HG03039 (cell line): ENCODE measurements around the gene GALNT13.

ENCODE experiments used
- ATAC-seq: cut with Tn5 transposase; IDR thresholded peaks from one replicate; pipeline ENCODE4 v1.9.1; 2021; ENCODE audit warnings: mild to moderate bottlenecking, moderate library complexity; ENCODE audit not compliant: unreplicated experiment

Gene GALNT13

DNA sequence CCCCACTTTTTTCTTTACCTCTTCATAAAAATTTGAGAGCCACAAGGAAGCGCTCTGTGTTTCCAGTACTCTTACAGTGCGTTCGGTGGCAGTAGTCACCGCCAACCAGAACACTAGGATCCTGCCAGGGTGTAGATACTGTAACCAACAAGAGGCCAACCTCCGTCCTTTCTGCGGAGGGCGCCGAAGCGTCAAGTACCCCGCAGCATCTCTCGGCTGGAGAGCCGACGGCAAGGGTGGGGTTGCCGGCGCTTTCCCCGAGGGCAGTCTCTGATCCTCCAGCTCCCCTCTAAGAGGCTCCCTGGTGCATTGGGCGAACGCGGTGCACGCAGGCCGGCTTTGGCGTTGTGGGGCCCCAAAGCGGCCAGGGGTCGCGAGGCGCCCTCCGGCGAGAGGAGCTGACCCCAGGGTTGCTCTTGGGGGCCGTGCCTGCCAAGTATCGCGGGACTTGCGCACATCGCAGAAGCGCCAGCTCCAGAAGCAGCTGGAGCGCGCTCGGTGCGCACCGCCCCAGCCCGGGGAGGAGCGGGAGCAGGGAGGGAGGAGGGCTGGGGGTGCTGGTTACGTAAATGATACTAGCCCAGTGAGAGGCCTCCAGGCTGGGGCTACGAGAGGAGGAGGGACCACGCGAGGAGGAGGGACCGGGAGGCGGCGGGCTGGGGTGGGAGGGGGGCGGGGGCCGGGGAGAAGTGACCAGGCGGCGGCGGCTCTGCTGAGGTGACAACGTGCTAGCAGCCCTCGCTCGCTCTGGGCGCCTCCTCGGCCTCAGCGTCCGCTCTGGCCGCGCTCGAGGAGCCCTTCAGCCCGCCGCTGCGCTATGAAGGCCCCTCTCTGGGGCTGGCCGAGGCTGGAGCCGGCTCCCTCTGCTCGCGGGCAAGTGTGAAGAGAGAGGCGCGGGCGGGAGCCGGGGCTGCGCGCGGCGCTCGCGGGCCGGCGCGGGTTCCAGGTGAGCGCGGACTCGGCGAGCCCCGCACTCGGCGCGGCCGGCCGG, at the start of gene GALNT13:
Gene GALNT13 (plus strand): TSS at position 692 of the 991 bp plus-strand sequence.
- ATAC-seq: no peak

DNA sequence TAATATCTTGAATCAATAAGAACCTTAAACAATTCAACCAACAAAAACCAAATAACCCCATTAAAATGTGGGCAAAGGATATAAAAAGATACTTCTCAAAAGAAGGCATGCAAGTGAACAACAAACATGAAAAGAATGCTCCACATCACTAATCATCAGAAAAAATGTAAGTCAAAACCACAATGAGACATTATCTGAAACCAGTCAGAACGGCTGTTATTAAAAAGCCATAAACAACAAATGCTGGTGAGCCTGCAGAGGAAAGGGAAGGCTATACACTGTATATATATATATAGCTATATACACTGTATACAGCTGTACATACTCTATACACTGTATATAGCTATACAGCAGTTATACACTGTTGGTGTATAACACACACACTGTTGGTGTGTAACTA, 47.8 kb upstream of the GALNT13 start:
- ATAC-seq: no peak

GRCh38 chr2:153828335-153828734, 43.4 kb upstream of the GALNT13 start:
- no peak for ATAC-seq

DNA sequence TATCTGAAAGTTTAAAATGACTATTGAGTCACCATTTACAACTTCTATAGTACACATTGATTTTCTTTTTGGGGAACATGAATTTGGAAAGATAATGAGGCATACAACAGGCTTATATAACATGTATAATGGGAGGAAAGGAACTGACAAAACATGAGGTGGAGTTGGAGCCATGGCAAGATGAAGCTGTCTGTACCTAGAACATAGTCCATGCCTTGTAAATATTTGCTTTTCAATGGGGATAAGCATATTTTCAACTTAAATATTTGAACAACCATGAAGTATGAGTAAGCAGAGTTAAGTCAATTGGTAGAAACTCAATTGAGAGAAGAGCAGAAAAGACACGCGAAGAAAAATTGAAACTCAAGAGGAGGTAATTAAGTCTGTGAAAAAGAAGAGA, 37.1 kb upstream of the GALNT13 start:
- no peak for ATAC-seq

GRCh38 chr2:153858250-153858649, 13.5 kb upstream of the GALNT13 start:
- no peak for ATAC-seq

DNA sequence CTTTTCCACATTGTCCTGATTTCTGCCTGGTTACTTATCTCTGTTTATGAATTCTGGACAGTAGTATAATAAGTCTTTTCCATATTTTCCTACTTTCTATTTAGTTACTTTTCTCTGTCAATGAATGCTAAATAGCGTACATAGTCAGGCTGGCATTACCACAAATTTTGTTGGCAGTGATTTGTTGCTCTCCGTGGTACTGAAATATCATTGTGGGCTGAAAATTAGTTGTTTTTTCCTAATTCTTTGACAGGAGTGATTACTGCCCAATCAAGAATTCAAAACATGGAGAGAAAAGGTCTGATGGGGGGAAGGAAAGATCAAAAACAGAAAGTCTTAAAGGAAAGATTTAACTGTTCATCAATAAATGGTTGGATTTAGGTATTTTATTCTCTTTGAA, 7.7 kb upstream of the GALNT13 start:
- no peak for ATAC-seq

DNA sequence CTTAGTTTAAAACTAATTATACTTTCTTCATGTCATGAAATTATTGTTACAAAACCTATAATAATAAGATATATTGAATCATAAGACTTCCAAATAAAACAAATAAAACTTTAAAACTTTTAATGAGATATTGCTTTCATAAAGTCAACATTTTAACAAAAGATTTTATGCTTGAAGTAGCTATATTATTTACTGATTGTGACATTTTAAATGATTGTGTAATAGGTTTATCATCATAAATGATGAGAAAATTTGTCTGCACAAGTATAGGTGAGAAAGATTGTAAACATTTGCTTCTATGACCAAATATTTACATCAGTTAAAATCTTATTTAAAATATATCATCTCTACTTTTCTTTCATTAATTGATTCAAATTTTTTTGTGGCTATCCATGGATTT, 5.1 kb upstream of the GALNT13 start:
- no peak for ATAC-seq

DNA sequence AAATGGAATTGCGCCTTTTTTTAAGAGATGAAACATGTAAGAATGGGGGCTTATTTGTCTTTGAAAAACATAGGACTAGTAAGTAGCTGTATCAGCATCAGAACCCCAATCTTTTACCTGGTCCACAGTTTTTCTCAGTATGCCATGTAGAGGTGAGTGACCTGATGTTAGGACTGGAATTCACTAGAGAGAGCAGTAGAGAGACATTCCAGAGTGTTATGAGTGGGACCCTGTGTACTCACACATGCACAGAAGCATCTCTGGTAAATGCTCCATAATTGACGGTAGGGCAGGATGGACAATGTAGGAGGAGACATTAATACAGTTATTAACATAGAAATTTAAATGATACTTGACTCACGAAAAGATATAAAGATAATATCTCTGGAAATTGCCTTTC, 1.4 kb upstream of the GALNT13 start:
- ATAC-seq: no peak

GRCh38 chr2:153872311-153873051, 759 bp downstream of the GALNT13 start:
- ATAC-seq: no peak

DNA sequence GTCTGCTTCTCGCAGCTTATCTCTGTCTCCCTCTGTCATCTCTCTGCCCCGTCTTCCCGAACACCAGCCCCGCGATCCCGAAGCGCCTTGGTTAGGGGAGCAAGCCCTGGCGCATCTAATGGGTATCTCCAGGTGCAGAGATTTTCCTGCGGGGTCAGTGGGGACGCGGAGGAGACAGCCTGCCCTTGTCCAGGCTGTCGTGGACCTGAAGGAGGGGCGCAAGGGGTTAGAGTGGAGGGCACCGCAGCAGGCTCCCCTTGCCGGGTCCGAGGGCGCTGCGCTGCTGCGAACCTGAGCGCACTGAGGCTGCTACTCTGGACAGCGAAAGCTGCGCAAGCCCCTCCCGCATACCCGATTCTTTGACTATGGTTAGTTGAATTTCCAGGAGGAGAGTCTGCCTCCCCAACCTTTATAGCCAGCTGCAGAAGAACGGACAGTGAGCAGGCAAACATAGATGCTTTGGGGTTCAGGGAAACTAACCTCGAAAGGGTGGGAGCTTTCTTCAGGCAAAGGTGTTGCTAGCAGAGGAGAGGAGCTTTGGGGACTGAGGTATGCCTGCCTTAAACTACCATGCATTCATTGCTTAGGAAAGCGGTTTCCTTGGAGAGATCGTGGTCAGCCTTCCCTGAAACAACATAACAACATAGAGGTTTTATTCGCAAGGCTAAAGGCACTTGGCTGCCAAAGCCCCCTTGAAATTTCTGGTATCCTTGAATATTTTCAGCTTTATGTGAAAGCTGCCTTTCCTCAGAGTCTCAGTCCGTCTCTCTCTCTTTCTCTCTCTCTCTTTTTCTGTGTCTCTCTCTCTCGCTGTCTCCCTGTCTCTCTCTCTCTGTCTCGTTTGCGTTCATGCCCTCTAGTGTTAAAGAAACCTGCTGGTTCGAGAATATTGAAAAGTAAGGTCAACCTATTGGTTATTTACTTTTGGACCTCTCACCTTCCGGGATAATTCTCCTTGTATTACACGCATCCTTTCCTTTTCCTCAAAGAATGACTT, 1.6 kb downstream of the GALNT13 start:
- ATAC-seq: no peak

- ATAC-seq: no peak
These were observed 4.2 kb downstream of the GALNT13 start for GRCh38 chr2:153875801-153876466.

DNA sequence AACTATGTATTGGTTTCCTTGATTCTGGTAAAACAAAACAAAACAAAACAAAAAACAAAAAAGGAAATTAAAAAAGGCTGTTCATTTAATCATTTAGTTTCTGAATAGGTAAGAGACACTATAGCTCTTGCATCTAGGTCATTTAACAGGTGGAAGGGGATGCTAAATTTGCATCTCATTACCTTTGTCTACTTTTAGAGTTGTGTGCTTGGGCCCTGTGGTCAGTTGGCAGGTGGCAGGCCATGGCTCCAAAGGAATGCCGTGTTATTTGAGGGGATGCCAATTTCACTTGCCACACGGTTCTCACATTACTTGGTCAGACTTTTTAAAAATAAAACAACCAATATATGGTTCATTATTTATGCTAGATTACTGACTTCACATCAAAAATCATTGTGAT, 9.2 kb downstream of the GALNT13 start:
- ATAC-seq: no peak

- ATAC-seq: no peak
These were observed 15.1 kb downstream of the GALNT13 start for GRCh38 chr2:153886833-153887232.

DNA sequence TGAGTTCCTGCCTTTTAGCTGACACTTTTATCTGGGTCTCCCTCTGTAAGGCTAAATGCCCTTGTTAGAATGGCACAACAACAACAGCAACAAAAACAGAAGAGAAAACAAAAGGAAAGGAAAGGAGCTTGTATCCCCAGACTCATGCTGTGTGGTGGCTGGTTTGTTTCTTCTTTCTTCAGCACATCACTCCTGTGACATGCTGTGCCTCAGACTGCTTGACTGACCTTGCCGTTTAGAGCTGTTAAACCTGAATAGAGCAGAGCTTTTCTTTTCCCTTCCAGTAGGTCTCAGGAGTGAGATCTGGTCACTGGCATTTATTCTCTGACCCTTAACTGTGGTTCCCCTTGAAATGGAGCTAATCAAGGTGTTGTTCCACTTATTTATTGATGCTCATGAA, 18.9 kb downstream of the GALNT13 start:
- ATAC-seq: no peak

DNA sequence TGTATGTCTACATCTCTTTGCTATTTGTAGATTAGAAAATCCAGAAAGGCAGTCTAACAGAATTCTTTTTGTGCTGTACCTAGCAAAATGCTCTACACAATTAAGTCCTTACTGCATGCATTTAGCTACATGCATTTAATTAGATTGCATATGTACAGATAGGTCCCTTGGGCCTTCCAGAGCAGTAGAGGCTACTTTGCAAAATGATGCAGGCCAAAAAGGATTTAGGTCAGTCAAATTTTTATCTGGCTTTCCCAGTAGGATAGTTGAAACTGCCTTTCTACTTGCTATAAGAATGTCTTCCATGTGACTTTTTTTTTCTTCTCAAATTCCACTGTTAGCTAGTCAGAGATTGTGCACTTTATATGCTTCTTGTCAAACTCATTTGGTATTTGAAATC, 19.3 kb downstream of the GALNT13 start:
- ATAC-seq: no peak

- no peak for ATAC-seq
These were observed 41.2 kb downstream of the GALNT13 start for GRCh38 chr2:153912798-153913396.

DNA sequence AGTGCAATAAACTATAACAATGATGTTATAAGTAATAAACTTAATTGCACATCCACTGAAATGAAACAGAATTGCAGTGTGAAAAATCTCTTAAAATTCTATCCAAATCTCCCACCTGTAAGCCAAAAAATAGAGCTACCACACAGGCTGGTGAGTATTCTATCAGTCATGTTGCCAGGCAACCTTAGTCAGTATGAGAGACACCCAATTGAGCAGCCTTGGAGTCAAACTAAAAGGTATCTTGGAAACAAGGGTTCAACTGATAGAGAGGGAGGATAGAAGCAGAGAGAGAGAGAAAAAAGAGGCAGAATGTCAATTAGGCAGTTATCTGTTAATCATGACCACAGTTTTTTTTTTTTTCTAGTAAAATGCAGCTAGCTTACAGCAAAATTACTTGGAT, 45.8 kb downstream of the GALNT13 start:
- no peak for ATAC-seq

DNA sequence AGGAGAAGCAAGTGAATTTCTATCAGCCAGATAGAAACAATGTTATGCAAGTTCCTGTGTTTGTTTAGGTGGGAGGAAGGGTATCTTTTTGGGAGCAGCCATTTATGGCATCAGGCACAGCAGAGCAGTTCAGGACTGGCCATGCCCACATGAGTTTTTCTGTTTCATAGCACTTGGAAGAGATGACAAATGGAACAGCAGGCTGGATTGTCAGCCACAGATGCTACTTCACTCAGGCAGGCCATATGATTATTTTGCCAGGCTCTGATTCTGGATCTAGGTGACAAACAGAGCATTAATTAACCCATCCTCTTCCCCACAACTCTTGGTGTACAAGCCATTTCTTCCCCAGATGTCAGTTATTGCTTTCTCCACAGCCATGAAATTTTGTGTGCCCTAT, 63.8 kb downstream of the GALNT13 start:
- ATAC-seq: no peak

DNA sequence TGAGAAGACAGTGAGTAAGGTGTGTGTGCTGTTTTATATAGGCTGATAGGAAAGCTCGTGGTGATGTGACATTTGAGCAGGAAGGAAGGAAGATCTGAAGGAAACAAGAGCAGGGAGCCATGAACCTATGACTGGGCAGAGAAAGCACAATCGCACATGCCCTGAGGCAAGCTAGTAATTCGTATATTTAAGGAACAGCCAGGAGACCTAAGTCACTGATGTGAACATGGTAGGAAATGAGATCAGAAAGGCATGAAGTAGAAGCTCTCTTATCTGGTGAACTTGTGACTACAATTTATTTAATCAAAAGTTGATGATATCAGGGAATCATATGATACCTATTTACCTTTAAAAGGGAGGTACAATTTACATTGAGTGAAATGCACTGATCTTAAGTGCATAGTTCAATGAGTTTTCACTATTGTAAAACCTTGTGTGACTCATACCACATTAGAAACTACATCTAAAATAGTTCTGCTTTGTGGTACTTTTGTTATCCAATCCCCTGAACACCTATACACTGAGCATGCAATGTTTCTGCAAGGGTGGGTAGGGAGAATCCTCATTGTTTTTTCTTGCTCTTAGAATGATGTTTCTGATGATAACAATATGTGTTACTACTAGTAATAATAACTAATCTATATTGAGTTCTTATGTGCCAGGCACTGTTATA, 67.5 kb downstream of the GALNT13 start:
- no peak for ATAC-seq
